SK-N-SH treated with all-trans-retinoic acid at 6 μM for 48 hours (cell line): Measurements from ENCODE around the gene PLAAT3.
A peak's percentile ranks its signal among the peaks of the same experiment; 100 is the strongest.

Experiments used
- ATAC-seq: fragments of 200-7000 bp; cut with Tn5 transposase; 3 replicates; pipeline ENCODE4 v1.9.1; 2020; ENCODE audit warnings: mild to moderate bottlenecking, moderate library complexity
- ARNTL ChIP-seq: fragments of 450-650 bp; formaldehyde crosslinking; IDR thresholded peaks from 2 replicates; pipeline ENCODE4 v1.5.0; 2020; ENCODE audit warnings: low read depth, mild to moderate bottlenecking, moderate library complexity, borderline replicate concordance
- CREB5 ChIP-seq: fragments of 250-450 bp; sonication (Bioruptor Pico); IDR thresholded peaks from 2 replicates; pipeline ENCODE4 v1.5.1; 2020; ENCODE audit warnings: low read depth, mild to moderate bottlenecking, moderate library complexity
- CSDC2 ChIP-seq: fragments of 250-450 bp; sonication (Bioruptor Pico); IDR thresholded peaks from 2 replicates; pipeline ENCODE4 v1.5.0; 2020; ENCODE audit warnings: mild to moderate bottlenecking, moderate library complexity
- CSRNP3 ChIP-seq: fragments of 250-450 bp; sonication (Bioruptor Pico); IDR thresholded peaks from 2 replicates; pipeline ENCODE4 v1.5.1; 2021; ENCODE audit warnings: mild to moderate bottlenecking, moderate library complexity
- ESRRG ChIP-seq: fragments of 250-450 bp; sonication (Bioruptor Pico); IDR thresholded peaks from 2 replicates; pipeline ENCODE4 v1.6.1; 2021; ENCODE audit warnings: mild to moderate bottlenecking
- GLIS3 ChIP-seq: fragments of 250-450 bp; sonication (Bioruptor Pico); IDR thresholded peaks from 2 replicates; pipeline ENCODE4 v1.5.0; 2020; ENCODE audit warnings: mild to moderate bottlenecking, moderate library complexity
- ISL1 ChIP-seq: fragments of 250-450 bp; sonication (Bioruptor Pico); IDR thresholded peaks from 2 replicates; pipeline ENCODE4 v2.1.2; 2022; ENCODE audit warnings: mild to moderate bottlenecking, moderate library complexity
- OSR1 ChIP-seq: fragments of 250-450 bp; sonication (Bioruptor Pico); IDR thresholded peaks from 2 replicates; pipeline ENCODE4 v1.8.0; 2022; ENCODE audit warnings: moderate library complexity, mild to moderate bottlenecking, inconsistent platforms
- POU6F1 ChIP-seq: fragments of 250-450 bp; sonication (Bioruptor Pico); IDR thresholded peaks from 2 replicates; pipeline ENCODE4 v1.8.0; 2021; ENCODE audit warnings: low read depth, mild to moderate bottlenecking, moderate library complexity, borderline replicate concordance
- RARB ChIP-seq: fragments of 250-450 bp; sonication (Bioruptor Pico); IDR thresholded peaks from 2 replicates; pipeline ENCODE4 v1.8.0; 2021; ENCODE audit warnings: mild to moderate bottlenecking, moderate library complexity
- SNAI2 ChIP-seq: fragments of 250-450 bp; sonication (Bioruptor Pico); IDR thresholded peaks from 2 replicates; pipeline ENCODE4 v1.5.0; 2020; ENCODE audit warnings: mild to moderate bottlenecking, moderate library complexity
- TCF4 ChIP-seq: fragments of 250-450 bp; sonication (Bioruptor Pico); IDR thresholded peaks from 2 replicates; pipeline ENCODE4 v1.8.0; 2021; ENCODE audit warnings: mild to moderate bottlenecking, moderate library complexity, borderline replicate concordance
- TOX ChIP-seq: fragments of 250-450 bp; sonication (Bioruptor Pico); IDR thresholded peaks from 2 replicates; pipeline ENCODE4 v1.8.0; 2021; ENCODE audit warnings: mild to moderate bottlenecking, moderate library complexity, borderline replicate concordance
- TSHZ2 ChIP-seq: fragments of 250-450 bp; sonication (Bioruptor Pico); IDR thresholded peaks from 2 replicates; pipeline ENCODE4 v1.5.0; 2020; ENCODE audit warnings: mild to moderate bottlenecking, moderate library complexity
- ZC3H10 ChIP-seq: fragments of 250-450 bp; sonication (Bioruptor Pico); IDR thresholded peaks from 2 replicates; pipeline ENCODE4 v1.5.1; 2021; ENCODE audit warnings: mild to moderate bottlenecking, moderate library complexity
- ZFP3 ChIP-seq: fragments of 250-450 bp; sonication (Bioruptor Pico); IDR thresholded peaks from 2 replicates; pipeline ENCODE4 v1.5.0; 2020; ENCODE audit warnings: mild to moderate bottlenecking, moderate library complexity
- ZFP30 ChIP-seq: fragments of 450-650 bp; formaldehyde crosslinking; IDR thresholded peaks from 2 replicates; pipeline ENCODE4 v1.5.0; 2022; ENCODE audit warnings: mild to moderate bottlenecking, moderate library complexity
- ZNF565 ChIP-seq: fragments of 450-650 bp; formaldehyde crosslinking; conservative IDR thresholded peaks from 2 replicates; pipeline ENCODE4 v1.5.0; 2020; ENCODE audit warnings: low read depth, mild to moderate bottlenecking, moderate library complexity
- ZNF70 ChIP-seq: fragments of 450-650 bp; formaldehyde crosslinking; IDR thresholded peaks from 2 replicates; pipeline ENCODE4 v1.5.0; 2020; ENCODE audit warnings: mild to moderate bottlenecking, moderate library complexity
- ZNF8 ChIP-seq: fragments of 450-650 bp; formaldehyde crosslinking; IDR thresholded peaks from 2 replicates; pipeline ENCODE4 v1.5.0; 2020; ENCODE audit warnings: mild to moderate bottlenecking, moderate library complexity
- TF ChIP-seq, protein P1 (sequence below): fragments of 250-450 bp; sonication (Bioruptor Pico); IDR thresholded peaks from 2 replicates; pipeline ENCODE4 v1.8.0; 2020; ENCODE audit warnings: mild to moderate bottlenecking, moderate library complexity, borderline replicate concordance

The PLAAT3 gene

GRCh38 chr11:63592975-63593395, 21.2 kb downstream of the PLAAT3 start:
- ATAC-seq, result peak; percentile 67
- TF ChIP-seq ARNTL (CRISPR knock-in tag) (no peak), ESRRG (CRISPR knock-in tag) (no peak), ZFP30 (CRISPR knock-in tag) (no peak), TOX (CRISPR knock-in tag) (no peak), RARB (CRISPR knock-in tag) (no peak), ZNF565 (CRISPR knock-in tag) (no peak), ZNF8 (CRISPR knock-in tag) (no peak), TSHZ2 (CRISPR knock-in tag) (no peak), ISL1 (CRISPR knock-in tag) (no peak), CREB5 (CRISPR knock-in tag) (no peak), POU6F1 (CRISPR knock-in tag) (no peak), ZC3H10 (no peak), TCF4 (CRISPR knock-in tag) (no peak), GLIS3 (CRISPR knock-in tag) (no peak), SNAI2 (no peak), ZNF70 (CRISPR knock-in tag) (no peak), CSDC2 (CRISPR knock-in tag) (no peak)
- TF ChIP-seq, protein P1, sequence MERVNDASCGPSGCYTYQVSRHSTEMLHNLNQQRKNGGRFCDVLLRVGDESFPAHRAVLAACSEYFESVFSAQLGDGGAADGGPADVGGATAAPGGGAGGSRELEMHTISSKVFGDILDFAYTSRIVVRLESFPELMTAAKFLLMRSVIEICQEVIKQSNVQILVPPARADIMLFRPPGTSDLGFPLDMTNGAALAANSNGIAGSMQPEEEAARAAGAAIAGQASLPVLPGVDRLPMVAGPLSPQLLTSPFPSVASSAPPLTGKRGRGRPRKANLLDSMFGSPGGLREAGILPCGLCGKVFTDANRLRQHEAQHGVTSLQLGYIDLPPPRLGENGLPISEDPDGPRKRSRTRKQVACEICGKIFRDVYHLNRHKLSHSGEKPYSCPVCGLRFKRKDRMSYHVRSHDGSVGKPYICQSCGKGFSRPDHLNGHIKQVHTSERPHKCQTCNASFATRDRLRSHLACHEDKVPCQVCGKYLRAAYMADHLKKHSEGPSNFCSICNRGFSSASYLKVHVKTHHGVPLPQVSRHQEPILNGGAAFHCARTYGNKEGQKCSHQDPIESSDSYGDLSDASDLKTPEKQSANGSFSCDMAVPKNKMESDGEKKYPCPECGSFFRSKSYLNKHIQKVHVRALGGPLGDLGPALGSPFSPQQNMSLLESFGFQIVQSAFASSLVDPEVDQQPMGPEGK (CRISPR knock-in tag), result no peak
- TF ChIP-seq, all 23 proteins: peak for 0

DNA sequence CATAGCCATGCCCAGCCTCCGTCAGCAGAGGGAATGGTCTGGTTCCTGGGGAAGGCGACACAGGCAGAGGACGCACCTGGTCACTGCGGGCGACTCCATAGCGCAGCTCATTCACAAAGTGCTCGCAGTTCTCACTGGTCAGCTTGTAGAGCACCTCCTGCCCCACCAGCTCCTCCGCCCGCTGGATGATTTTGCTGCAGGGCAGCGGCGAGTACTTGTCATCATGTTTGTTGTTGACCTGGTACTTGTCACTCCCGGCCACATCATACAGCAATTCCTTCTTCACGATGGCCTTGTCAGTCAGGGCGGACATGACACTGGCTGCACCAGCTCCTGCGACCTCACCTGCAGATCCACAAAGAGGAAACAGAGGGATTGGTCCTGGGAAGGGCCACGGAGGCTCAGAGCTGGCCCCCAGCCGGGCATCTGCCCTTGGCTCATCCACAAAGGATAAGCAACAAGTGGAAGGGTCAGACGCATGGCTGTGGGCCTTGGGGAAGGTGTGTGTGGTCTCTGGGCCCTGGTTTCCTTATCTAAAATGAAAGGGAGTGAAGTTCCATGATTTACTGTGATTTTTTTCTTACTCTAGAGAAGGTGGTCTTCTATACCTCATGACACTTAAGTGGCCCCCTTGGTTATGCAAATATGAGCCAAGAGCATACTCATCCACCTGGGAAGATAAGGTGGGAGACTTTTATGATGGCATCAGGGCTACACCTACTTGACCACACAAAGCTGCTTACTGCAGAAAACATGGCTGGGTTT, 24.0 kb downstream of the PLAAT3 start:
- TF ChIP-seq TSHZ2 (CRISPR knock-in tag) (no peak), TCF4 (CRISPR knock-in tag) (no peak)
- ATAC-seq, result no peak

- no peak for ATAC-seq
These were observed 25.2 kb downstream of the PLAAT3 start for GRCh38 chr11:63589000-63589399.

More at GRCh38 chr11:63589000-63589399, 25.2 kb downstream of the PLAAT3 start:
- no peak for TF ChIP-seq ZNF565 (CRISPR knock-in tag)
- no peak for TF ChIP-seq ZFP30 (CRISPR knock-in tag)
- no peak for TF ChIP-seq POU6F1 (CRISPR knock-in tag)
- no peak for TF ChIP-seq ZFP3 (CRISPR knock-in tag)
- TF ChIP-seq ZC3H10, result no peak
- TF ChIP-seq ESRRG (CRISPR knock-in tag), result no peak
- TF ChIP-seq, protein P1 (CRISPR knock-in tag), result no peak
- no peak for TF ChIP-seq OSR1 (CRISPR knock-in tag)
- TF ChIP-seq ARNTL (CRISPR knock-in tag), result no peak
- TF ChIP-seq CSRNP3 (CRISPR knock-in tag), result no peak
